ES-I3 (cell line): ENCODE results near the gene METTL22.

Experiments used
- H3K36me3 ChIP-seq: 2 replicates; pipeline ENCODE4 v1.6.1; 2013; ENCODE audit warnings: mild to moderate bottlenecking, low read length, control low read depth, moderate library complexity; ENCODE audit not compliant: insufficient read depth
- H3K4me1 ChIP-seq: 2 replicates; pipeline ENCODE4 v1.6.1; 2013; ENCODE audit warnings: mild to moderate bottlenecking, control low read depth, low read length; ENCODE audit not compliant: insufficient read depth
- H3K9ac ChIP-seq: 2 replicates; pipeline ENCODE4 v1.6.1; 2013; ENCODE audit warnings: low read depth, mild to moderate bottlenecking, low read length, moderate library complexity
- H3K9me3 ChIP-seq: 2 replicates; pipeline ENCODE4 v1.6.1; 2013; ENCODE audit warnings: mild to moderate bottlenecking, low read length, moderate library complexity; ENCODE audit not compliant: control insufficient read depth, insufficient read depth

Gene METTL22

DNA sequence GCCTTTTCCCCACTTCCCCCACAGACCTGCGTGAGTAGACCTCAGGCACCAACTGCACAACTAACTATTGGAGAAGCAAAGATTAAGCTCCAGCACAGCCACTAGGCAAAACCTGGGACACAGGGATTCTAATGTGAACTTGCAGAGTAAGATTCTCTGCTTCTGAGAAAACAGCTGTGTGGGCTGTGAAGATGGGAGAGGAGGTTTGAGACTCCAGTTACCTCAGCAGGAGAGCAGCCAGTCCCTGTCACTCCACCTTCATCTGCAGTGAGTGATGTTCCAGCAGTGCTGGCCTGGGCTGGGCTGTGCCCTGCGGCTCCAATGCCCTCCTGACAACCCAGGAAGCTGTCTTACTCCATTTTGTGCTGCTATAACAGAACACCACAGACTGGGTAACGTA, 34.9 kb downstream of the METTL22 start:
- no peaks in the 10 kb centered on the region for H3K9me3 ChIP-seq
- no peaks in the 10 kb centered on the region for H3K4me1 ChIP-seq
- H3K9ac ChIP-seq = no peak overlapping the region
- no peaks in the 10 kb centered on the region; the same call in 1 of the 2 replicates for H3K36me3 ChIP-seq

GRCh38 chr16:8660841-8661301, 39.4 kb downstream of the METTL22 start:
- Histone ChIP-seq H3K4me1 (peaks cover 9% of the 10 kb centered on the region; the same call in 1 of the 2 replicates), H3K36me3 (no peaks in the 10 kb centered on the region; the same call in 1 of the 2 replicates), H3K9ac (no peak overlapping the region), H3K9me3 (no peaks in the 10 kb centered on the region)

GRCh38 chr16:8661703-8662102, 40.2 kb downstream of the METTL22 start:
- Histone ChIP-seq H3K9me3 (no peaks in the 10 kb centered on the region), H3K9ac (no peak overlapping the region), H3K36me3 (no peaks in the 10 kb centered on the region; the same call in 1 of the 2 replicates), H3K4me1 (peaks cover 11% of the 10 kb centered on the region; the same call in 1 of the 2 replicates)

GRCh38 chr16:8663192-8664089, 41.9 kb downstream of the METTL22 start:
- H3K9me3 ChIP-seq = no peaks in the 10 kb centered on the region
- no peaks in the 10 kb centered on the region for H3K36me3 ChIP-seq
- peaks cover 11% of the 10 kb centered on the region; the same call in 1 of the 2 replicates for H3K4me1 ChIP-seq
- H3K9ac ChIP-seq = no peak overlapping the region

- H3K4me1 ChIP-seq = peaks cover 11% of the 10 kb centered on the region; the same call in 1 of the 2 replicates
- no peak overlapping the region for H3K9ac ChIP-seq
- H3K9me3 ChIP-seq = no peaks in the 10 kb centered on the region
- no peaks in the 10 kb centered on the region for H3K36me3 ChIP-seq
These were observed 44.0 kb downstream of the METTL22 start for GRCh38 chr16:8665529-8665928.

DNA sequence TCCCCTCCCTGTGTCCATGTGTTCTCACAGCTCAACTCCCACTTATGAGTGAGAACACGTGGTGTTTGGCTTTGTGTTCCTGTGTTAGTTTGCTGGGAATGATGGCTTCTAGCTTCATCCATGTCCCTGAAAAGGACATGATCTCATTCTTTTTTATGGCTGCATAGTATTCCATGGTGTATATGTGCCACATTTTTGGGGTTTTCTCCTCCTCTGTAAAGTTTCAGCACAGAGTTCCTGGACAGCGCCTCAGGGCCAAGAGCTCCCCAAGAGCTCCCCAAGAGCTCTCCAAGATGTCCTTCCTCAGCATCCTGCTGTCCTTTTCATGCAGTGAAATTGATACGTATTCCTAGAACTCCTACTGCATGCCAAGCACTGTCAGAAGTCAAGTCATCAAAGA, 46.0 kb downstream of the METTL22 start:
- Histone ChIP-seq H3K9ac (no peak overlapping the region), H3K4me1 (peaks cover 11% of the 10 kb centered on the region; the same call in 1 of the 2 replicates), H3K36me3 (no peaks in the 10 kb centered on the region), H3K9me3 (no peaks in the 10 kb centered on the region)

GRCh38 chr16:8668113-8668512, 46.6 kb downstream of the METTL22 start:
- Histone ChIP-seq H3K9me3 (no peaks in the 10 kb centered on the region), H3K36me3 (no peaks in the 10 kb centered on the region), H3K9ac (no peak overlapping the region), H3K4me1 (peaks cover 11% of the 10 kb centered on the region; the same call in 1 of the 2 replicates)

- peaks cover 11% of the 10 kb centered on the region; the same call in 1 of the 2 replicates for H3K4me1 ChIP-seq
- no peaks in the 10 kb centered on the region for H3K36me3 ChIP-seq
- no peak overlapping the region for H3K9ac ChIP-seq
- no peaks in the 10 kb centered on the region for H3K9me3 ChIP-seq
These were observed 48.0 kb downstream of the METTL22 start for GRCh38 chr16:8669481-8669880.

GRCh38 chr16:8670014-8670560, 48.6 kb downstream of the METTL22 start:
- Histone ChIP-seq H3K9ac (no peak overlapping the region), H3K4me1 (peaks cover 8% of the 10 kb centered on the region; the same call in 1 of the 2 replicates), H3K9me3 (no peaks in the 10 kb centered on the region), H3K36me3 (no peaks in the 10 kb centered on the region)

GRCh38 chr16:8673611-8674412, 52.3 kb downstream of the METTL22 start:
- peaks cover 3% of the 10 kb centered on the region; the same call in 1 of the 2 replicates for H3K4me1 ChIP-seq
- no peaks in the 10 kb centered on the region for H3K9me3 ChIP-seq
- H3K9ac ChIP-seq = peak overlapping the region; percentile 69
- no peaks in the 10 kb centered on the region for H3K36me3 ChIP-seq

DNA sequence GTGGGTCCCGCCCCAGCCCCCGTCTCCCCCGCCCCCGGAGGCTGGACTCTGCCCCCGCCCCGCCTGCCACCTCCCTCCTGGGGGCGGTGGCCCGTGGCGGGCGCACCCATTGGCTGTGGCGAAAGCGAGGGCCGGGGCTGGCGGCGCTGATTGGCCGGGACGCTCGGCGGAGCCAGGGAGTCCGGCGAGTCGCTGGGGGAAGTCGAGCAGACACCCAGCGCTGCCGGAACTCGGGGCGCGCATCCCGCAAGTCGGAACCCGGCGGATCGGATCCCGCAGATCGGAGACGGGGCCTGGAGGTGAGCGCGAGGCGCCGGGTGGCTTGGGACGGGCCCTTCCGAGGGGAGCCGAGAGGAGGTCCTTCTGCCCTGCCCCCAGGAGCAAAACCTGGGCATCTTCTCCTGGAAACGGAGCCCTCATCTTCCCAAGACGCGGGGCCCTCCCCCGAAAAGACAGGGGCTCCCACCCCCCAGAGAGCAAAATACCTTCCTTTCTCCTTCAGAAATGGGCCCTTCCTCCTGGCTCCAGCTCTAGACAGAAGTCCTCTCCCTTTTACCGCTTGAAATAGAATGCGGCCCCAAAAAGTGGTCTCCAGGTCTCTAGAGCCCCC, 53.0 kb downstream of the METTL22 start, which contains the start of gene ABAT:
TSS of gene ABAT (plus strand) at position 205 of the 610 bp plus-strand sequence. CDS start 61,123 bp downstream, outside the sequence.
- Histone ChIP-seq H3K36me3 (no peaks in the 10 kb centered on the region), H3K9ac (peak within 1 kb of the TSS; percentile 69), H3K9me3 (no peaks in the 10 kb centered on the region), H3K4me1 (peaks cover 3% of the 10 kb centered on the region; the same call in 1 of the 2 replicates)

- Histone ChIP-seq H3K4me1 (peaks cover 3% of the 10 kb centered on the region; the same call in 1 of the 2 replicates), H3K36me3 (no peaks in the 10 kb centered on the region), H3K9me3 (no peaks in the 10 kb centered on the region), H3K9ac (peak overlapping the region; percentile 57; the same call in 1 of the 2 replicates)
These were observed 54.0 kb downstream of the METTL22 start for GRCh38 chr16:8675183-8676159.

- Histone ChIP-seq H3K4me1 (peaks cover 3% of the 10 kb centered on the region; the same call in 1 of the 2 replicates), H3K9ac (no peak overlapping the region), H3K36me3 (no peaks in the 10 kb centered on the region), H3K9me3 (no peaks in the 10 kb centered on the region)
These were observed 54.7 kb downstream of the METTL22 start for GRCh38 chr16:8676160-8676547.
